Duodenal mucosa (tissue), 2 donors: ENCODE results near the gene SELENOW.
"Not testable (repeated sequence)": the region's sequence is repeated elsewhere in the genome, so short reads cannot be mapped to it uniquely, and the experiment has no call there.

ENCODE experiments used
- H3K27ac ChIP-seq: one replicate; pipeline ENCODE4 v1.7.0; 2013; ENCODE audit warnings: low read depth, low read length
- H3K27me3 ChIP-seq, 2 donors: one replicate each; pipeline ENCODE4 v1.7.0; 2013; ENCODE audit warnings: low read length in 2 of 2, control low read depth in 1 of 2; ENCODE audit not compliant: insufficient read depth in 2 of 2, control insufficient read depth in 1 of 2
- H3K36me3 ChIP-seq, 2 donors: one replicate each; pipeline ENCODE4 v1.7.0; 2013; ENCODE audit warnings: low read length in 2 of 2, control low read depth in 1 of 2; ENCODE audit not compliant: insufficient read depth in 2 of 2, control insufficient read depth in 1 of 2
- H3K4me1 ChIP-seq, 2 donors: one replicate each; pipeline ENCODE4 v1.7.0; 2013; ENCODE audit warnings: low read length in 2 of 2, control low read depth in 1 of 2; ENCODE audit not compliant: insufficient read depth in 2 of 2, control insufficient read depth in 1 of 2
- H3K4me3 ChIP-seq, 2 donors: one replicate each; pipeline ENCODE4 v1.7.0; 2013; ENCODE audit warnings: low read length in 2 of 2, low read depth in 1 of 2
- H3K9ac ChIP-seq, 2 donors: one replicate each; pipeline ENCODE4 v1.7.0; 2013; ENCODE audit warnings: low read length in 2 of 2, low read depth in 1 of 2
- H3K9me3 ChIP-seq, 2 donors: one replicate each; pipeline ENCODE4 v1.7.0; 2013; ENCODE audit warnings: low read length in 2 of 2, control low read depth in 1 of 2; ENCODE audit not compliant: control insufficient read depth in 1 of 2

The SELENOW gene

DNA sequence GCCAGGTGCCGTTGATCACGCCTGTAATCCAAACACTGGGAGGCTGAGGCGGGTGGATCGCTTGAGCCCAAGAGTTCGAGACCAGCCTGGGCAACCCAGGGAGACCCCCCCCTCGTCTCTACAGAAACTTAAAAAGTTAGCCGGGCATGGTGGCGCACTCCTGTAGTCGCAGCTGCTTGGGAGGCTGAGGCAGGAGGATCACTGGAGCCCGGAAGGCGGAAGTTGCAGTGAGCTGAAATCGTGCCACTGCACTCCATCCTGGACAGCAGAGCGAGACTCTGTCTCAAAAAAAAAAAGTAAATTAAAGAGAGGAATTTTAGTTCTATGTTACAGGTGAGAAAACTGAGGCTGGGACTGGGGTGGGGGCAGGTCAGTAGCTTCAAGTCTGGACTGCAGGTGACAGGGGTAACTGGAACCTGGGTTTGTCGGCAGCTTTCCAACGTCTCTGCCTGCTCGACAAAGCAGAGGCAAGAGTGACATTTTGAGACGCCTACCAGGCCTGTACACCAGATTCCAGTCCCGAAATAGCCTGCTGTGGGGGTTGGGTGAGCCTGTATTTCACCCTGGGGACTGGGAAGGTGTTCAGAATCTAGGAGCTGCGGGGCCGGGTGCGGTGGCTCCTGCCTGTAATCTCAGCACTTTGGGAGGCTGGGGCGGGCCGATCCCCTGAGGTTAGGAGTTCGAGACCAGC is 1.2 kb downstream of the SELENOW start:
- H3K27ac ChIP-seq, result no peak overlapping the region
- H3K4me1 ChIP-seq, result peaks cover 12 to 38% of the 10 kb centered on the region in 2 donors
- no peaks in the 10 kb centered on the region for H3K27me3 ChIP-seq
- H3K4me3 ChIP-seq, result peak overlapping the region; percentile 82 to 86
- H3K9me3 ChIP-seq, result no peaks in the 10 kb centered on the region
- peak overlapping the region; percentile 88 to 89 for H3K9ac ChIP-seq
- peaks cover 21 to 32% of the 10 kb centered on the region in 2 donors for H3K36me3 ChIP-seq

DNA sequence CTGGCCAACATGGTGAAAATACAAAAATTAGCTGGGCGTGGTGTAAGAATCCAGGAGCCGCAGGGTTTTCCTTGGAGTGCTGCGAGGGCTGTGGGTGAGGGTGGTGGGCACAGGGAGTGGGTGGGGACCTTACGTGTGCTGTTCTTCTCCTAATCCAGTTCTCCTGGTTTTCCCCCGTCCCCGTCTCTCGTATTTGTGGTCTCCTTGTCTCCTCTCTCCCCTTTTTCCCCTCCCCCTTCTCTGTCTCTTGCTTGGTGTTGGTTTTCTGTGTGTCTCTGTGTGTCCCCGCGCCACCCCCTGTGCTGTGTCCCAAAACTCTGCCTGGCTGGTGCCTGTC is 1.7 kb downstream of the SELENOW start:
- Histone ChIP-seq H3K27me3 (no peaks in the 10 kb centered on the region), H3K36me3 (peaks cover 21 to 37% of the 10 kb centered on the region in 2 donors), H3K4me3 (peak overlapping the region; percentile 82 to 86), H3K4me1 (peaks cover 12 to 38% of the 10 kb centered on the region in 2 donors), H3K9me3 (no peaks in the 10 kb centered on the region), H3K27ac (no peak overlapping the region), H3K9ac (peak overlapping the region; percentile 37 to 54)

GRCh38 chr19:47781590-47782262 is 3.2 kb downstream of the SELENOW start:
- no peaks in the 10 kb centered on the region for H3K9me3 ChIP-seq
- no peak overlapping the region for H3K27ac ChIP-seq
- H3K9ac ChIP-seq, result no peak overlapping the region
- no peaks in the 10 kb centered on the region for H3K27me3 ChIP-seq
- peaks cover 12 to 36% of the 10 kb centered on the region in 2 donors for H3K4me1 ChIP-seq
- peaks cover 21 to 51% of the 10 kb centered on the region in 2 donors for H3K36me3 ChIP-seq
- H3K4me3 ChIP-seq, result peak overlapping the region in 1 of 2 donors; percentile 43

DNA sequence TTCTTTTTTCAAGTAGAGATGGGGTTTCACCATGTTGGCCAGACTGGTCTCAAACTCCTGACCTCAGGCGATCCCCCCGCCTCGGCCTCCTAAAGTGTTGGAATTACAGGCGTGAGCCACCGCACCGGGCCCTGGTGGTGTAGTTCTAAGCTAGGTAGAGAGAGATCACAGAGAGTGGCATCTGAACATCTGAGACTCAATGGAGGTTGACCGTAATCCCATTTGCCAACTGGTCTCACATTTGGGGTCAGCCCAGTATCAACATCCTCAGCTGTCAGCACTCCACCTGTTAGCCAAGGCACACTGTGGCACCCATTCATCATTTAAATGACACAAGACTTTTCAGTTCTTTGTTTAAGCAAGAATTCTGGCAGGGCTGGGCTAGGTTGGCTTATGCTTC is 8.1 kb downstream of the SELENOW start:
- H3K4me1 ChIP-seq, result peaks cover 3% of the 10 kb centered on the region in 2 donors
- no peak overlapping the region for H3K27ac ChIP-seq
- no peaks in the 10 kb centered on the region for H3K27me3 ChIP-seq
- H3K9ac ChIP-seq, result no peak overlapping the region
- H3K9me3 ChIP-seq, result no peaks in the 10 kb centered on the region
- peaks cover 12 to 43% of the 10 kb centered on the region in 2 donors for H3K36me3 ChIP-seq
- no peak overlapping the region for H3K4me3 ChIP-seq

DNA sequence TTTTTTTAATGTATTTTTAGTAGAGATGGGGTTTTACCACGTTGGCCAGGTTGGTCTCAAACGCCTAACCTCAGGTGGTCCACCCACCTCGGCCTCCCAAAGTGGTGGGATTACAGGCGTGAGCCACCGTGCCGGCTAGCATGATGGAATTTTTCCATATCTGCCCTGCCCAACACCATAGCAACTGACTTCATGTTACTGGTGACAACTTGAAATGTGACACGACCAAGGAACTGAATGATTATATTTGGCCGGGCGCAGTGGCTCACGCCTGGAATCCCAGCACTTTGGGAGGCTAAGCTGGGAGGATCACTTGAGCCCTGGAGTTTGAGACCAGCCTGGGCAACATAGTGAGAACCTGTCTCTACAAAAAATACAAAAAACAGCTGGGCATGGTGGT is 8.8 kb downstream of the SELENOW start:
- not testable (repeated sequence) for H3K4me3 ChIP-seq, H3K9me3 ChIP-seq, H3K9ac ChIP-seq, H3K27ac ChIP-seq, H3K27me3 ChIP-seq, H3K4me1 ChIP-seq
- peaks cover 5 to 36% of the 10 kb centered on the region in 2 donors for H3K36me3 ChIP-seq

DNA sequence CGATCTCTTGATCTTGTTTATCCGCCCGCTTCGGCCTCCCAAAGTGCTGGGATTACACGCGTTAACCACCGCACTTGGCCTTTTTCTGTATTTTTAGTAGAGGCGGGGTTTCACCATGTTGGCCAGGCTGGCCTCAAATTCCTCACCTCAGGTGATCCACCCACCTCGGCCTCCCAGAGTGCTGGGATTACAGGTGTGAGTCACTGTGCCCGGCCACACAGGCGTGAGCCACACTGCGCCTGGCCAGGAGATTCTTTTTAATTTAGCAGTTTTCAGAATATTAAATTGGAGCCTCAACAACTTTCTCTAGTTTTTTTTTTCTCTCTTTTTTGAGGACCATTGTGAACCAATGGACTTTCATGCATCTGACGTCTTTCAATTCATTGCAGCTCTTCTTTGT is 11.3 kb downstream of the SELENOW start:
- H3K4me3 ChIP-seq, H3K27ac ChIP-seq, H3K9ac ChIP-seq, H3K4me1 ChIP-seq, H3K9me3 ChIP-seq, H3K27me3 ChIP-seq: not testable (repeated sequence)
- peaks cover 0 to 20% of the 10 kb centered on the region in 2 donors for H3K36me3 ChIP-seq

GRCh38 chr19:47790398-47790814 is 11.9 kb downstream of the SELENOW start:
- Histone ChIP-seq H3K36me3 (peaks cover 0 to 14% of the 10 kb centered on the region in 2 donors), H3K9ac (no peak overlapping the region), H3K4me3 (no peak overlapping the region), H3K27me3 (no peaks in the 10 kb centered on the region), H3K9me3 (peaks cover 0 to 4% of the 10 kb centered on the region in 2 donors), H3K4me1 (no peaks in the 10 kb centered on the region), H3K27ac (no peak overlapping the region)

GRCh38 chr19:47792616-47793015 is 14.1 kb downstream of the SELENOW start:
- Histone ChIP-seq H3K27me3 (no peaks in the 10 kb centered on the region), H3K9ac (no peak overlapping the region), H3K36me3 (no peaks in the 10 kb centered on the region), H3K4me1 (no peaks in the 10 kb centered on the region), H3K27ac (no peak overlapping the region), H3K9me3 (peaks cover 0 to 4% of the 10 kb centered on the region in 2 donors), H3K4me3 (no peak overlapping the region)

- Histone ChIP-seq H3K9me3 (peaks cover 0 to 4% of the 10 kb centered on the region in 2 donors), H3K36me3 (no peaks in the 10 kb centered on the region), H3K4me1 (no peaks in the 10 kb centered on the region), H3K9ac (no peak overlapping the region), H3K27ac (no peak overlapping the region), H3K4me3 (no peak overlapping the region), H3K27me3 (peaks cover 0 to 5% of the 10 kb centered on the region in 2 donors)
These were observed 16.0 kb downstream of the SELENOW start for GRCh38 chr19:47794526-47794925.

GRCh38 chr19:47796785-47797184 is 18.3 kb downstream of the SELENOW start:
- H3K9me3 ChIP-seq, result peaks cover 0 to 4% of the 10 kb centered on the region in 2 donors
- H3K4me3 ChIP-seq, result no peak overlapping the region
- no peaks in the 10 kb centered on the region for H3K4me1 ChIP-seq
- peaks cover 0 to 5% of the 10 kb centered on the region in 2 donors for H3K27me3 ChIP-seq
- H3K9ac ChIP-seq, result no peak overlapping the region
- H3K27ac ChIP-seq, result no peak overlapping the region
- no peaks in the 10 kb centered on the region for H3K36me3 ChIP-seq
